H9 (cell line): ENCODE data around the gene CTNNA1. TPM values are rescaled to one million over a fixed set of nuclear protein-coding genes. Genes with fewer than 3 reads are reported as not detected.
"Not testable (repeated sequence)": the region's sequence is repeated elsewhere in the genome, so short reads cannot be mapped to it uniquely, and the experiment has no call there.

ENCODE experiments used
- DNase-seq: peaks from one replicate; pipeline ENCODE4 v3.0.0-alpha.2; 2017
- H2AFZ ChIP-seq: one replicate; pipeline ENCODE4 v1.6.1; 2013; ENCODE audit warnings: mild to moderate bottlenecking, low read length, control low read depth, moderate library complexity
- H2AK5ac ChIP-seq: 2 replicates; pipeline ENCODE4 v1.6.1; 2013; ENCODE audit warnings: low read length, control low read depth, mixed read lengths; ENCODE audit not compliant: insufficient read length
- H2BK120ac ChIP-seq: one replicate; pipeline ENCODE4 v1.6.1; 2013; ENCODE audit warnings: low read depth, mild to moderate bottlenecking, low read length, control low read depth, inconsistent platforms; ENCODE audit not compliant: poor library complexity, severe bottlenecking
- H2BK12ac ChIP-seq: 2 replicates; pipeline ENCODE4 v1.6.1; 2013; ENCODE audit warnings: low read length, control low read depth, mixed read lengths, low read depth; ENCODE audit not compliant: insufficient read length
- H2BK15ac ChIP-seq: 2 replicates; pipeline ENCODE4 v1.6.1; 2013; ENCODE audit warnings: low read depth, low read length, control low read depth
- H2BK20ac ChIP-seq: one replicate; pipeline ENCODE4 v1.6.1; 2013; ENCODE audit warnings: low read depth, mild to moderate bottlenecking, low read length, control low read depth, inconsistent platforms; ENCODE audit not compliant: poor library complexity, severe bottlenecking
- H2BK5ac ChIP-seq: 2 replicates; pipeline ENCODE4 v1.6.1; 2013; ENCODE audit warnings: low read length, control low read depth, mixed read lengths; ENCODE audit not compliant: insufficient read length
- H3K14ac ChIP-seq: 2 replicates; pipeline ENCODE4 v1.6.1; 2013; ENCODE audit warnings: low read length, control low read depth; ENCODE audit not compliant: insufficient read depth
- H3K18ac ChIP-seq: 2 replicates; pipeline ENCODE4 v1.6.1; 2013; ENCODE audit warnings: low read depth, mild to moderate bottlenecking, mixed read lengths, low read length, control low read depth; ENCODE audit not compliant: insufficient read length
- H3K23ac ChIP-seq: 2 replicates; pipeline ENCODE4 v1.6.1; 2013; ENCODE audit warnings: low read length, control low read depth, mixed read lengths, low read depth; ENCODE audit not compliant: insufficient read length
- H3K23me2 ChIP-seq: 2 replicates; pipeline ENCODE4 v1.6.1; 2013; ENCODE audit warnings: low read depth, mild to moderate bottlenecking, mixed read lengths, low read length, control low read depth; ENCODE audit not compliant: insufficient read length, poor library complexity, severe bottlenecking
- H3K27ac ChIP-seq: 2 replicates; pipeline ENCODE4 v1.5.1; 2013; ENCODE audit warnings: low read length, control low read depth, mixed read lengths, low read depth; ENCODE audit not compliant: insufficient read length
- H3K27me3 ChIP-seq: 2 replicates; pipeline ENCODE4 v1.6.1; 2013; ENCODE audit warnings: low read length, control low read depth, inconsistent platforms; ENCODE audit not compliant: insufficient read depth
- H3K4ac ChIP-seq: 2 replicates; pipeline ENCODE4 v1.6.1; 2013; ENCODE audit warnings: low read depth, mild to moderate bottlenecking, control low read depth, inconsistent platforms, low read length, moderate library complexity
- H3K4me1 ChIP-seq: 2 replicates; pipeline ENCODE4 v1.6.1; 2013; ENCODE audit warnings: low read length, control low read depth, inconsistent platforms; ENCODE audit not compliant: insufficient read depth
- H3K4me2 ChIP-seq: 2 replicates; pipeline ENCODE4 v1.6.1; 2013; ENCODE audit warnings: low read length, control low read depth, mixed read lengths; ENCODE audit not compliant: insufficient read length, insufficient read depth
- H3K56ac ChIP-seq: 2 replicates; pipeline ENCODE4 v1.6.1; 2013; ENCODE audit warnings: low read depth, mild to moderate bottlenecking, mixed read lengths, low read length, control low read depth; ENCODE audit not compliant: insufficient read length
- H3K79me1 ChIP-seq: 2 replicates; pipeline ENCODE4 v1.6.1; 2013; ENCODE audit warnings: low read depth, mild to moderate bottlenecking, moderate library complexity, low read length, control low read depth, inconsistent platforms; ENCODE audit not compliant: insufficient read depth, poor library complexity, severe bottlenecking
- H3K79me2 ChIP-seq: 2 replicates; pipeline ENCODE4 v1.6.1; 2013; ENCODE audit warnings: low read length, control low read depth, inconsistent platforms; ENCODE audit not compliant: insufficient read depth
- H3K9ac ChIP-seq: 2 replicates; pipeline ENCODE4 v1.6.1; 2013; ENCODE audit warnings: low read length, control low read depth, mixed read lengths; ENCODE audit not compliant: insufficient read length; ENCODE audit errors: extremely low read depth
- H3K9me3 ChIP-seq: one replicate; pipeline ENCODE4 v1.6.1; 2013; ENCODE audit warnings: low read depth, low read length, inconsistent platforms; ENCODE audit not compliant: control insufficient read depth
- H3T11ph ChIP-seq: one replicate; pipeline ENCODE4 v1.6.1; 2013; ENCODE audit warnings: mild to moderate bottlenecking, low read length, control low read depth, inconsistent platforms
- H4K20me1 ChIP-seq: one replicate; pipeline ENCODE4 v1.6.1; 2013; ENCODE audit not compliant: control insufficient read depth, insufficient read length, insufficient read depth
- H4K5ac ChIP-seq: 2 replicates; pipeline ENCODE4 v1.6.1; 2013; ENCODE audit warnings: low read depth, mild to moderate bottlenecking, mixed read lengths, low read length, control low read depth; ENCODE audit not compliant: insufficient read length
- H4K8ac ChIP-seq: replicated peaks from 2 replicates; pipeline ENCODE4 v1.6.1; 2013; ENCODE audit warnings: low read length, control low read depth, mixed read lengths, low read depth; ENCODE audit not compliant: insufficient read length
- H4K91ac ChIP-seq: 2 replicates; pipeline ENCODE4 v1.6.1; 2013; ENCODE audit warnings: low read depth, mild to moderate bottlenecking, moderate library complexity, mixed read lengths, low read length, control low read depth; ENCODE audit not compliant: insufficient read length
- H3K27ac Mint-ChIP-seq, 3 experiments: 2 replicates in 2 of 3; 3 replicates in 1 of 3; pipeline ENCODE4 v1.8.0; 2020 to 2021; ENCODE audit warnings: mixed read lengths in 3 of 3, mild to moderate bottlenecking in 1 of 3, moderate library complexity in 1 of 3
- H3K27me3 Mint-ChIP-seq: 2 replicates; pipeline ENCODE4 v1.8.0; 2021; ENCODE audit warnings: low read depth, mild to moderate bottlenecking, moderate library complexity, mixed read lengths
- H3K36me3 Mint-ChIP-seq, 3 experiments: 2 replicates in 2 of 3; 3 replicates in 1 of 3; pipeline ENCODE4 v1.8.0; 2020 to 2021; ENCODE audit warnings: low read depth in 3 of 3, mixed read lengths in 3 of 3; ENCODE audit not compliant: insufficient read depth in 1 of 3
- H3K4me1 Mint-ChIP-seq, 2 experiments: 2 replicates each; pipeline ENCODE4 v1.8.0; 2020; ENCODE audit warnings: mixed read lengths in 2 of 2
- H3K4me3 Mint-ChIP-seq, 2 experiments: 2 replicates in 1 of 2; 3 replicates in 1 of 2; pipeline ENCODE4 v1.8.0; 2020 to 2021; ENCODE audit warnings: mild to moderate bottlenecking in 2 of 2, mixed read lengths in 2 of 2, moderate library complexity in 1 of 2
- H3K9me3 Mint-ChIP-seq, 2 experiments: 2 replicates in 1 of 2; 3 replicates in 1 of 2; pipeline ENCODE4 v1.8.0; 2020; ENCODE audit warnings: mild to moderate bottlenecking in 2 of 2, mixed read lengths in 2 of 2, moderate library complexity in 1 of 2
- WGBS: extraction: QIAGEN DNeasy Blood & Tissue Kit; methylation state at CpG from one replicate; pipeline ENCODE4 v1.1.7; 2013; ENCODE audit warnings: missing lambda C conversion rate, low lambda C conversion rate, mixed read lengths; ENCODE audit not compliant: insufficient read length; ENCODE audit errors: extremely low coverage; 5-methylcytosine and 5-hydroxymethylcytosine counted together
- total RNA-seq: library from RNA; stranded (reverse); gene quantifications from 2 replicates; pipeline ENCODE4 v1.2.1, GENCODE V29; 2021
- TF ChIP-seq, protein P1 (sequence below): fragments of 200-600 bp; sonication (generic); conservative IDR thresholded peaks from 3 replicates; pipeline ENCODE4 v1.8.0; 2021; ENCODE audit warnings: antibody characterized with exemption, mild to moderate bottlenecking

The CTNNA1 gene
- total RNA-seq, 1 experiment from 2014 or later: 354 TPM

DNA sequence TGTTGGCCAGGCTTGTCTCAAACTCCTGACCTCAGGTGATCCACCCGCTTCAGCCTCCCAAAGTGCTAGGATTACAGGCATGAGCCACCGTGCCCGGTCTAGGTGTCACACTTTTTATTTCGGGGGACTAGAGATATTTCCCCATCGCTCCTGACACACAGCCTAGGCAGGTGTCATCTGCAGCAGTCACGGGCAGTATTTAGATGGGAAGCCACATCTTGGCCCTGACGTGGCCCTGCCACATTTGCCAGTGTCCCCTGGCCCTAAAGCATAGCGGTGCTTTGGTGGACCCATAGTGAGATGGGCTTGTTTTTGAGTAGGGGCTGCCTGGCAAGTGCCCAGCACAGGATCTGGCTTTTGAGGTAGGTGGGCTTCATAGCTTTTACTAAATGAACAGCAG lies 167.0 kb downstream of the CTNNA1 start:
- H3K4me1 Mint-ChIP-seq: peaks cover 8 to 12% of the 10 kb centered on the region in 2 experiments

DNA sequence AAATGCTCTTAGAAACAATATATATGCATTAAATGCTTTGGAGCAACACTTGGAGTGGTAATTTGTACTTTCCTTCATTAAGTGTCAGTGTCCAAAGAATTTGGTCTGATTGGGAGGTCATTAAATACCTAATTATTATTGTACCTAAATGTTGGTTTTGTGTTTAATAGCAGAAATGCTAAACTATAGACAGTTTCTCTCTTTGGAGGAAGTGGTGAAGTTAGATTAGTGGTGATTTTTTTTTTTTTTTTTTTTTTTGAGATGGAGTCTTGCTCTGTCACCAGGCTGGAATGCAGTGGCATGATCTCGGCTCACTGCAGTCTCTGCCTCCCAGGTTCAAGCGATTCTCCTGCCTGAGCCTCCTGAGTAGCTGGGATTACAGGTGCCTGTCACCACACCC lies 168.1 kb downstream of the CTNNA1 start:
- H2AFZ ChIP-seq, H3K23ac ChIP-seq, H3K14ac ChIP-seq, H3K9me3 Mint-ChIP-seq, H3K79me2 ChIP-seq, H3K4me2 ChIP-seq, H3K23me2 ChIP-seq, H3K27me3 Mint-ChIP-seq, H4K8ac ChIP-seq, H3K27ac ChIP-seq, DNase-seq, H3K27ac Mint-ChIP-seq, H3K18ac ChIP-seq, H3K27me3 ChIP-seq, H2BK120ac ChIP-seq, H4K5ac ChIP-seq, H2BK5ac ChIP-seq, H4K91ac ChIP-seq, H2BK15ac ChIP-seq, H2BK20ac ChIP-seq, H3T11ph ChIP-seq, H3K4me1 ChIP-seq, H4K20me1 ChIP-seq, H3K9ac ChIP-seq, H3K4ac ChIP-seq, H3K9me3 ChIP-seq, H2AK5ac ChIP-seq, H2BK12ac ChIP-seq, H3K56ac ChIP-seq, H3K4me3 Mint-ChIP-seq, H3K79me1 ChIP-seq: not testable (repeated sequence)
- peaks cover 18 to 54% (median 35%) of the 10 kb centered on the region in 3 experiments; a peak in 6 of 7 replicates for H3K36me3 Mint-ChIP-seq
- peaks cover 8 to 12% of the 10 kb centered on the region in 2 experiments for H3K4me1 Mint-ChIP-seq
- no CpG with 5 or more reads among the region's 2 CpGs for whole genome bisulfite sequencing

More for the DNA sequence above, 167.0 kb downstream of the CTNNA1 start:
- Histone ChIP-seq H3K27me3 (no peaks in the 10 kb centered on the region), H3K4me1 (no peaks in the 10 kb centered on the region), H3K79me1 (no peaks in the 10 kb centered on the region), H2BK120ac (no peak overlapping the region), H3K14ac (no peak overlapping the region), H3K9me3 (no peaks in the 10 kb centered on the region), H4K91ac (no peak overlapping the region), H4K20me1 (no peaks in the 10 kb centered on the region), H2BK12ac (no peak overlapping the region), H2BK20ac (no peak overlapping the region), H3T11ph (no peak overlapping the region), H2AFZ (no peak overlapping the region), H4K5ac (no peak overlapping the region), H2BK5ac (no peak overlapping the region), H3K23ac (no peak overlapping the region), H4K8ac (no peak overlapping the region), H3K79me2 (no peaks in the 10 kb centered on the region), H3K9ac (no peak overlapping the region), H3K4ac (no peak overlapping the region), H3K27ac (no peak overlapping the region), H2AK5ac (no peak overlapping the region), H3K4me2 (no peak overlapping the region), H3K23me2 (no peaks in the 10 kb centered on the region), H3K56ac (no peak overlapping the region), H3K18ac (no peak overlapping the region), H2BK15ac (no peak overlapping the region)
- no peak for DNase-seq
- peaks cover 14 to 53% (median 33%) of the 10 kb centered on the region in 3 experiments; a peak in 6 of 7 replicates for H3K36me3 Mint-ChIP-seq
- no peaks in the 10 kb centered on the region for H3K27me3 Mint-ChIP-seq
- H3K9me3 Mint-ChIP-seq: no peaks in the 10 kb centered on the region
- WGBS: no CpG with 5 or more reads among the region's 8 CpGs
- no peak overlapping the region for H3K4me3 Mint-ChIP-seq
- H3K27ac Mint-ChIP-seq: no peak overlapping the region; a peak in 1 of 7 replicates
- TF ChIP-seq, protein P1, sequence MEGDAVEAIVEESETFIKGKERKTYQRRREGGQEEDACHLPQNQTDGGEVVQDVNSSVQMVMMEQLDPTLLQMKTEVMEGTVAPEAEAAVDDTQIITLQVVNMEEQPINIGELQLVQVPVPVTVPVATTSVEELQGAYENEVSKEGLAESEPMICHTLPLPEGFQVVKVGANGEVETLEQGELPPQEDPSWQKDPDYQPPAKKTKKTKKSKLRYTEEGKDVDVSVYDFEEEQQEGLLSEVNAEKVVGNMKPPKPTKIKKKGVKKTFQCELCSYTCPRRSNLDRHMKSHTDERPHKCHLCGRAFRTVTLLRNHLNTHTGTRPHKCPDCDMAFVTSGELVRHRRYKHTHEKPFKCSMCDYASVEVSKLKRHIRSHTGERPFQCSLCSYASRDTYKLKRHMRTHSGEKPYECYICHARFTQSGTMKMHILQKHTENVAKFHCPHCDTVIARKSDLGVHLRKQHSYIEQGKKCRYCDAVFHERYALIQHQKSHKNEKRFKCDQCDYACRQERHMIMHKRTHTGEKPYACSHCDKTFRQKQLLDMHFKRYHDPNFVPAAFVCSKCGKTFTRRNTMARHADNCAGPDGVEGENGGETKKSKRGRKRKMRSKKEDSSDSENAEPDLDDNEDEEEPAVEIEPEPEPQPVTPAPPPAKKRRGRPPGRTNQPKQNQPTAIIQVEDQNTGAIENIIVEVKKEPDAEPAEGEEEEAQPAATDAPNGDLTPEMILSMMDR: no peak
